Loucy (cell line): Measurements from ENCODE around the gene LAMB4.

Experiments used
- CTCF ChIP-seq: fragments of 200-600 bp; sonication (generic); conservative IDR thresholded peaks from 2 replicates; pipeline ENCODE4 v1.5.1; 2014; ENCODE audit warnings: mild to moderate bottlenecking, antibody characterized with exemption, low read length
- EZH2phosphoT487 ChIP-seq: fragments of 200-600 bp; IDR thresholded peaks from 2 replicates; pipeline ENCODE4 v1.6.1; 2018; ENCODE audit warnings: antibody characterized with exemption, mild to moderate bottlenecking, moderate library complexity, borderline replicate concordance

GRCh38 chr7:107982918-107983389, 147.2 kb downstream of the LAMB4 start:
- TF ChIP-seq CTCF = peak; percentile 43
- TF ChIP-seq EZH2phosphoT487 = no peak
